ENCODE results near the gene SND1. TPM values are rescaled to one million over a fixed set of nuclear protein-coding genes. Genes with fewer than 3 reads are reported as not detected.

SND1 gene
- total RNA-seq, 1 experiment from 2014 or later = 218 TPM

- Histone ChIP-seq H3K4me1 (ENCODE audit: insufficient read depth, low read length) (peaks cover 6% of the 10 kb centered on the region; the same call in 1 of the 2 replicates), H4K5ac (ENCODE audit: insufficient read length, low read depth, low read length) (no peak overlapping the region), H3K14ac (ENCODE audit: insufficient read depth, low read length) (no peak overlapping the region), H3K9ac (ENCODE audit: extremely low read depth, insufficient read length, low read length) (no peak overlapping the region), H4K91ac (ENCODE audit: insufficient read length, low read depth, low read length) (no peak overlapping the region), H2AK5ac (ENCODE audit: insufficient read length, low read length) (no peak overlapping the region), H4K20me1 (ENCODE audit: control insufficient read depth, insufficient read depth, insufficient read length) (no peaks in the 10 kb centered on the region), H3K18ac (ENCODE audit: insufficient read length, low read depth, low read length) (no peak overlapping the region), H3K79me1 (ENCODE audit: insufficient read depth, low read depth, low read length, poor library complexity, severe bottlenecking) (no peaks in the 10 kb centered on the region), H2BK20ac (ENCODE audit: low read depth, low read length, poor library complexity, severe bottlenecking) (no peak overlapping the region), H3K27me3 (ENCODE audit: insufficient read depth, low read length) (no peaks in the 10 kb centered on the region), H3K9me3 (ENCODE audit: control insufficient read depth, low read depth, low read length) (no peaks in the 10 kb centered on the region), H2BK12ac (ENCODE audit: insufficient read length, low read depth, low read length) (no peak overlapping the region), H4K8ac (replicated peaks; ENCODE audit: insufficient read length, low read depth, low read length) (no peak overlapping the region), H2BK5ac (ENCODE audit: insufficient read length, low read length) (no peak overlapping the region), H3K27ac (ENCODE audit: insufficient read length, low read depth, low read length) (no peak overlapping the region), H3K4me2 (ENCODE audit: insufficient read depth, insufficient read length, low read length) (no peak overlapping the region), H3K23ac (ENCODE audit: insufficient read length, low read depth, low read length) (no peak overlapping the region), H3K4ac (ENCODE audit: low read depth, low read length) (no peak overlapping the region), H3K79me2 (ENCODE audit: insufficient read depth, low read length) (no peaks in the 10 kb centered on the region), H3K56ac (ENCODE audit: insufficient read length, low read depth, low read length) (no peak overlapping the region), H2AFZ (ENCODE audit: low read length) (no peak overlapping the region), H2BK120ac (ENCODE audit: low read depth, low read length, poor library complexity, severe bottlenecking) (no peak overlapping the region), H2BK15ac (ENCODE audit: low read depth, low read length) (no peak overlapping the region), H3T11ph (ENCODE audit: low read length) (no peak overlapping the region), H3K23me2 (ENCODE audit: insufficient read length, low read depth, low read length, poor library complexity, severe bottlenecking) (no peaks in the 10 kb centered on the region)
- DNase-seq = no peak
- Mint-ChIP-seq H3K4me1 (peaks cover 28 to 38% of the 10 kb centered on the region in 2 experiments), H3K27ac (peak overlapping the region in 1 of 3 experiments; percentile 1; a peak in 1 of 7 replicates), H3K36me3 (ENCODE audit: insufficient read depth in 1 of 3, low read depth in 3 of 3) (peaks cover 2 to 19% (median 14%) of the 10 kb centered on the region in 3 experiments; a peak in 6 of 7 replicates), H3K4me3 (no peak overlapping the region), H3K9me3 (no peaks in the 10 kb centered on the region), H3K27me3 (ENCODE audit: low read depth) (no peaks in the 10 kb centered on the region)
- TF ChIP-seq CTCF (conservative IDR thresholded peaks at IDR 0.05) = no peak
- no CpG with 5 or more reads among the region's 4 CpGs for WGBS (ENCODE audit: extremely low coverage, insufficient read length, low lambda C conversion rate)
Measured at GRCh38 chr7:127997226-127997922, 345.4 kb downstream of the SND1 start.

Measured in H9 (cell line).